ENCODE measurements around the gene PIK3IP1. TPM values are rescaled to one million over a fixed set of nuclear protein-coding genes. Genes with fewer than 3 reads are reported as not detected.
"Not testable (repeated sequence)": the region's sequence is repeated elsewhere in the genome, so short reads cannot be mapped to it uniquely, and the experiment has no call there.

PIK3IP1 gene
- polyA plus RNA-seq, 3 donors from 2014 or later: 88.2 to 136 (median 98.1) TPM

DNA sequence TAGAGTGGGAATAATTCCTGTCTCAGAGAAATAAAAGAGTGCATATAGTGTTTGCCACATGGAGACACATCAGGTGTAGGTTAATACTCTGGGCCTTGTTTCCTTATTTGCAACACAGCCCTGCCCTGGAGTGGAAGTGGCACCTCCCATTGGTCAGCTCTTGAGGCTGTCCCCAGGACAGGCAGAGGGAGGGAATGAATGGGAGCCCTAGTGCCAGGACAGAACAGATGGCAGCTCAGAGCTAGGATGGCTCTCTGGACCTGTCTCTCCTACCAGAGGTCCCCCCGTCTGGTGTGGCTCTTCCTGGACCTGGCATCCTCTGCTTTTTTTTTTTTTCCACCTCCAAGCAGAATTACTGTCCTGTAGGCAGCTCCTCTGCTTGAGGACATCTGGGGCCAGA, 44.6 kb downstream of the PIK3IP1 start:
- Mint-ChIP-seq H3K4me1 (peaks cover 14 to 15% of the 10 kb centered on the region in 2 donors), H3K36me3 (no peaks in the 10 kb centered on the region)
- no peak for DNase-seq

DNA sequence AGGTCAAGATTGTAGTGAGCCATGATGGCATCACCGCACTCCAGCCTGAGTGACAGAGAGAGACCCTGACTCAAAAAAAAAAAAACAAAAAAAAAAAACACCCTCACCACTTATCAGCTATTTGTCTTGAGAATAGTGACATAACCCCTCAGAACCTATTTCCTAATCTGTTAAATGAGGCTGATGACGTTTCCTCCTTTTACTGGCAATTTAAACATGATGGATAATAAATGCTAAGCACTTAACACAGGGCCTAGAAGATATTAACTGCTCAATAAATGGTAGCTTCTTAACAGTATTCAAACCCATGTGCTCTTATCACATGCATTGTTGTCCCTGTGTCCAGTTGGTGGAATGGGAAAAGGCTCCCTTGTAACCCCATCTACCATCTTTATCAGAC, 45.6 kb downstream of the PIK3IP1 start:
- Mint-ChIP-seq H3K4me1 (peaks cover 14 to 15% of the 10 kb centered on the region in 2 donors), H3K27me3 (ENCODE audit: low read depth in 3 of 3) (no peaks in the 10 kb centered on the region), H3K36me3 (peaks cover 0 to 4% (median 0%) of the 10 kb centered on the region in 3 donors), H3K9me3 (no peaks in the 10 kb centered on the region), H3K4me3 (no peak overlapping the region), H3K27ac (peak overlapping the region in 2 of 6 donors; percentile 40 to 70)
- no peak for DNase-seq

More for the DNA sequence above, 44.6 kb downstream of the PIK3IP1 start:
- Mint-ChIP-seq H3K27ac (peak overlapping the region in 5 of 6 donors; percentile 10 to 76 (median 43)), H3K9me3 (no peaks in the 10 kb centered on the region), H3K4me3 (peak overlapping the region; percentile 59 to 88 (median 76)), H3K27me3 (ENCODE audit: low read depth in 3 of 3) (no peaks in the 10 kb centered on the region)

DNA sequence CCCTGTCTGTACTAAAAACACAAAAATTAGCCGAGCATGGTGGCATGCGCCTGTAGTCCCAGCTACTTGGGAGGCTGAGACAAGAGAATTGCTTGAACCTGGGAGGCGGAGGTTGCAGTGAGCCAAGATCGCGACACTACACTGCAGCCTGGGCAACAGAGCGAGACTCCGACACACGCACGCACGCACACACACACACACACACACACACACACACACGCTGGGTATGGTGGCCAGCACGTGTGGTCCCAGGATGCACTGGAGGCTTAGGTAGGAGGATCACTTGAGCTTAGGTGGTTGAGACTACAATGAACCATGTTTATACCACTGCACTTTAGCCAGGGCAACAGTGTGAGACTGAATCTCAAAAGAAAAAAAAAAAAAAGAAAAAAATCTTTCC, 46.3 kb downstream of the PIK3IP1 start:
- not testable (repeated sequence) for H3K36me3 Mint-ChIP-seq

DNA sequence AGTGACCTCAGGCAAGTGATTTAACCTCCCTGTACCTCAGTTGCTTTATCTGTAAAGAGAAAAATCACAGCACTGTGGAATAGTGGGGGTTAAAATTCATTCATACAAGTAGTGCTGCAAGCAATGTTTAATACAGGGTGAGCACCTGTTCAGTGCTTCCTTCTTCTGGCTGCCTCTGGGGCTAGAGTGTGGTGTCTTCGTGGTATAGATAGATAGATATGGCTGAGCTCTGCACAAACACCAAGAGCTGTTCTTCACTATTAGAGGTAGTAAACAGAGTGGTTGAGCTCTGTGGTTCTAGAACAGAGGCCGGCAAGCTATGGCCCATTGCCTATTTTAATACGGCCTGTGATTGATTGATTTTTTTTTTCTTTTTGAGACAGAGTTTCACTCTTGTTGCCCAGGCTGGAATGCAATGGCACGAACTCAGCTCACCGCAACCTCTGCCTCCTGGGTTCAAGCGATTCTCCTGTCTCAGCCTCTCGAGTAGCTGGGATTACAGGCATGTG, 47.3 kb downstream of the PIK3IP1 start:
- no peak overlapping the region for H3K4me3 Mint-ChIP-seq
- peaks cover 0 to 7% (median 3%) of the 10 kb centered on the region in 3 donors for H3K36me3 Mint-ChIP-seq
- peaks cover 14 to 15% of the 10 kb centered on the region in 2 donors for H3K4me1 Mint-ChIP-seq
- DNase-seq: no peak
- H3K27me3 Mint-ChIP-seq (ENCODE audit: low read depth in 3 of 3): no peaks in the 10 kb centered on the region
- no peaks in the 10 kb centered on the region for H3K9me3 Mint-ChIP-seq
- no peak overlapping the region for H3K27ac Mint-ChIP-seq

More for the DNA sequence above, 46.3 kb downstream of the PIK3IP1 start:
- H3K9me3 Mint-ChIP-seq; DNase-seq; H3K27ac Mint-ChIP-seq; H3K4me3 Mint-ChIP-seq; H3K27me3 Mint-ChIP-seq (ENCODE audit: low read depth in 3 of 3): not testable (repeated sequence)
- H3K4me1 Mint-ChIP-seq: peaks cover 14 to 15% of the 10 kb centered on the region in 2 donors

DNA sequence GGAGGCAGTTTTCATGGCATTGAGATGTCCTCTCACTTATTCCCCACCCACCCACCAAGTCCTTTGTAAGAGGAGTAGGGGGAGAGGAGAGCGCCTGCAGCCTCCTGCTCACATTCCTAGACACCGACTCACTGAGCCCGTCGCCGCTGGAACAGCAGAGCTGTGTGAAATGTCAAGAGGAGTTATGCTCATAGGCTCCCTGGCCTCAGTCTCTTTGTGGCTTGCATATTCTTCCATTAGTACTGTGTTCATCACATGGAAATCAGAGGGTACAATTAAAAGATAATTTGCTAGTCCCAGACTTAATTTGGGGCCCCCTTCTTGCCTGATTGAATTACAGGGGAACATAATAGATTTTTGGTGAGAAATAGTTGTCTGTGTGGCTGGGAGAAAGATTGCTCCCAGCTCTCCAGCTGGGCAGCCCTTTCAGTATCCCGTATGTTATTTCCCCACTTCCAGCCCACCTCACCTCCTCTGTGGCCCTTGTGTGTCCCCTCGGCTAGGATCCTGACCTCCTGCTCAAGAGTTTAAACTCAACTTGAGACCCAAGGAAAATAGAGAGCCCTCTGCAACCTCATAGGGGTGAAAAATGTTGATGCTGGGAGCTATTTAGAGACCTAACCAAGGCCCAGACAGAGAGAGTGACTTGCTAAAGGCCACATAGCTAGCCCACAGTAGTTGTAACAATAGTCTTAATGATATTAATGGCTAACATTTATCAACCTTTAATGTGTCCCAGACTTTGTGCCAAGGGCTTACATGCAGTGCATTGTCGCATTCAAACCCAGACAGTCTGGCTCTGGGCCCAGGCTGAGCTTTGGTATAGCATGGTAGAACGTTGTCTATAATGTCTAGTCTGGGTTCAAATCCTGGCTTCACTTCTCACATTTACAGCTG, 48.0 kb downstream of the PIK3IP1 start:
- no peaks in the 10 kb centered on the region for H3K9me3 Mint-ChIP-seq
- peak overlapping the region in 1 of 6 donors; percentile 12 for H3K27ac Mint-ChIP-seq
- H3K4me1 Mint-ChIP-seq: peaks cover 14 to 15% of the 10 kb centered on the region in 2 donors

DNA sequence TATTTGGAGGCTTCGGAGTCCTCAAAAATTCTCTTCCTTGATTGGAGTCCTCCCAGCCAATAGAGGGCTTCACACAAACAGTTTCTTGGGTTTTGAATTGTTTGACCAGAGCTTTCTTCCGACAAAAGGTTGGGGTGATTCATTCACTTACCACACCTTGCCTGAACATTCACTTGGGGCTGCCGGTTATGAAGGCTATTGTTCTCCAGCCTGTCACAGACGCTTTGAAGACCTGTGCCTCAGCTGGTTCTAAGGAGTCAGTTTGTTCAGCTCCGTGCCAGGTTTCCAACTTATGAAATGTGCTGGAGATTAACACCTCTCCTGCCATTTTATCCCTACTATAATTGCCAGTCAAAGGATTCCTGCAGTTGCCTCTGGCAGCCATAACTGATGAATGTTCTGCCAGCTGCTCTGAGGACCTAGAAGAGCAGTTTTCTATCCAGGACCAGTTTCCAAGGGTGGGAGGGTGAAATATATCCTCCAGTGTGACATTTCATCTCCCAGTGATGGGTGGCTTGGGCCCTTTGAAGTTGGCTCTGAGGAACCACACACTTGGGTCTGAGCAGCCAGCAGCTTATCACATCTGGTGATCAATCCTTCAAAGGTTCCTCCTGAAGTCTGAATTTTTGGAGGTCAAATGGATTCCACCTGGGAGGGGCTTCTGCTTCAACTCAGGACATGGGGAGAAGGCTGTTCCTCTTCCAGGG, 48.8 kb downstream of the PIK3IP1 start:
- no peak for DNase-seq
- Mint-ChIP-seq H3K9me3 (no peaks in the 10 kb centered on the region), H3K4me3 (no peak overlapping the region), H3K27ac (no peak overlapping the region), H3K4me1 (peaks cover 10 to 14% of the 10 kb centered on the region in 2 donors), H3K27me3 (ENCODE audit: low read depth in 3 of 3) (no peaks in the 10 kb centered on the region), H3K36me3 (peaks cover 0 to 7% (median 3%) of the 10 kb centered on the region in 3 donors)

More for the DNA sequence above, 48.0 kb downstream of the PIK3IP1 start:
- DNase-seq: no peak
- no peaks in the 10 kb centered on the region for H3K27me3 Mint-ChIP-seq (ENCODE audit: low read depth in 3 of 3)
- H3K4me3 Mint-ChIP-seq: no peak overlapping the region
- peaks cover 0 to 7% (median 3%) of the 10 kb centered on the region in 3 donors for H3K36me3 Mint-ChIP-seq

DNA sequence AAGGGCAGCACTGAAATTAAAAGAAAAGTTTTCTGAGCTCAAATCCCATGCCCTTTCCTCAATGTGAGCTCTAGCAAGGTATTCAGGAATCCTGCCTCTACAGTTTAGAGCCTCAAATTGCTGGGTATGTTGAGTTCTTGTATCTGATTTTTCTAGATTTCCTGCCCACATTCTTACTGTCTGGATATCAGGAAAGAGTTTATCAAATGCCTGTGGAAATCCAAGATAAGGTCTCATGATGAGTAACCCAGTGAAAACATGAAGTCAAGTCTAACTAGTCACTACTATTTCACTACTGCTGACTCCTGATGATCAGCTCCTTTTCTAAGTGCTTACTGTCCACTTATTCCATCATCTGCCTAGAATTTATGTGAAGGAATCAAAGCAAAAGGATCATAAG, 50.4 kb downstream of the PIK3IP1 start:
- Mint-ChIP-seq H3K9me3 (no peaks in the 10 kb centered on the region), H3K4me1 (peaks cover 0 to 3% of the 10 kb centered on the region in 2 donors), H3K27me3 (ENCODE audit: low read depth in 3 of 3) (no peaks in the 10 kb centered on the region), H3K36me3 (peaks cover 0 to 7% (median 3%) of the 10 kb centered on the region in 3 donors), H3K4me3 (no peak overlapping the region), H3K27ac (no peak overlapping the region)
- no peak for DNase-seq

DNA sequence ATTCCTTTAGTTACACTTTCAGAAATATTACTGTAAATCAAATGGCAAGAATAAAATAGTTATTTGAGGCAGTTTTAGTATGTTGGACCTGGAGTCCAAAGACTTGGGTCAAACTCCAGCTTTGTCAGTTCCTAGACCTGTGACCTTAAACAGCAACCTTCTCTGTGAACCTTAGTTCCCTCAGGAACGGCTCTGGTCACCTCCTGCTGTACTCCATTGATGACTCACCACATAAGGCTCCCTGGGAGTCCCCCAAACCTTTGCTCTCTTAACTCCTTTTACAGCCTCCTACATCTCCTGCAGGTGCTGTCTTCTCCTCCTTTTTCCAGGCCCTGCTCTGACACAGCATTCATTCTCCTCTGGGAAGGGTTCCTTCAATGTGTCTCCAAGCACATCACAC, 51.1 kb downstream of the PIK3IP1 start:
- Mint-ChIP-seq H3K36me3 (peaks cover 0 to 7% (median 3%) of the 10 kb centered on the region in 3 donors), H3K9me3 (no peaks in the 10 kb centered on the region), H3K4me3 (no peak overlapping the region), H3K27me3 (ENCODE audit: low read depth in 3 of 3) (no peaks in the 10 kb centered on the region), H3K27ac (peak overlapping the region in 1 of 6 donors; percentile 8), H3K4me1 (no peaks in the 10 kb centered on the region)
- no peak for DNase-seq

DNA sequence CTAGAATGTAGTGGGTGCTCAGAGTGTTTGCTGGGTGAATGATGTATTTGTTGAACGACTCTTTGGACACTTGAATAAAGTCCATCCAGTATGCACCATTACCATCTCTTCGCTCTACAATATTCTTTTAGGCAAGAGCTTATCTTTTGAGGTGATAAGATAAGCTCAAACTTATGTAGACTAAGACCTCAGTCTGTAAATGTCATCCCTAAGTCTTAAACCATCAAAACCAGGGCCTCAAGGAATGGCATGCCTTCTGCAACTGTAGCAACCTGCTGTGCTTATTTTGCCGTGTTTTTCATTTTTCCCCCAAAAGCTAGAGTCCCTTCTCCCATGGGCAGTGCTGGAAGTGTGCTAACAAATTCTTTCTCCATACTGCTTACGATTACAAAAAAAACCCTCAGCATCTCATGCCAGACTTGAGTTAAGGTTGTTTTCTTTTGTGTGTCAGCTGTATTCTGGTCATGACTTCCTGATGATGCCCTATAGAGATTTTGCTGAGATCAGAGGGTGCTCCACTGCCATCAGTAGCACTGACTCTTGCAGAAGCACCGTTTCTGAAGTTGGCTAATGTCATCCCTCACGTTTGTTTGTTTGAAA, 52.4 kb downstream of the PIK3IP1 start:
- Mint-ChIP-seq H3K4me1 (peaks cover 8 to 9% of the 10 kb centered on the region in 2 donors), H3K9me3 (no peaks in the 10 kb centered on the region), H3K27ac (peak overlapping the region in 1 of 6 donors; percentile 9), H3K36me3 (peaks cover under 1 to 8% (median 3%) of the 10 kb centered on the region in 3 donors), H3K4me3 (no peak overlapping the region), H3K27me3 (ENCODE audit: low read depth in 3 of 3) (no peaks in the 10 kb centered on the region)
- no peak for DNase-seq

DNA sequence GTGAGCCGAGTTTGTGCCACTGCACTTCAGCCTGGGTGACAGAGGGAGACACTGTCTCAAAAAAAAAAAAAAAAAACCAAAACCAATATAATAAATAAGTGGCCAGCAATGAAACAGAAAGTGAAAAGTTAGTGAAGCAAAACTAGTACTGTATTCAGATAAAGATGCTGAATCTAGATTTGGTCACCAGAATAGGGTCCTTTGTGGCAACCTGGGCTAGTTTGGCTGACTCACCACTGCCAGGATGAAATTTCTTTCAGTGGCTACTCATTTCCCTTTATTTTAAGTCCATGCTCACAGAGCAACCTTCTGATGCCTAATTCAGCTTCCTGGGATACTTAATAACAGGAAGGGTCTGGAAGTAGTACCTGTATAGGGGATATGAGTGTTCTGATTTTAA, 54.2 kb downstream of the PIK3IP1 start:
- no peak overlapping the region for H3K4me3 Mint-ChIP-seq
- no peaks in the 10 kb centered on the region for H3K9me3 Mint-ChIP-seq
- no peak overlapping the region for H3K27ac Mint-ChIP-seq
- DNase-seq: no peak
- H3K4me1 Mint-ChIP-seq: peaks cover 19% of the 10 kb centered on the region in 2 donors
- no peaks in the 10 kb centered on the region for H3K27me3 Mint-ChIP-seq (ENCODE audit: low read depth in 3 of 3)
- peaks cover 3 to 10% (median 4%) of the 10 kb centered on the region in 3 donors for H3K36me3 Mint-ChIP-seq

DNA sequence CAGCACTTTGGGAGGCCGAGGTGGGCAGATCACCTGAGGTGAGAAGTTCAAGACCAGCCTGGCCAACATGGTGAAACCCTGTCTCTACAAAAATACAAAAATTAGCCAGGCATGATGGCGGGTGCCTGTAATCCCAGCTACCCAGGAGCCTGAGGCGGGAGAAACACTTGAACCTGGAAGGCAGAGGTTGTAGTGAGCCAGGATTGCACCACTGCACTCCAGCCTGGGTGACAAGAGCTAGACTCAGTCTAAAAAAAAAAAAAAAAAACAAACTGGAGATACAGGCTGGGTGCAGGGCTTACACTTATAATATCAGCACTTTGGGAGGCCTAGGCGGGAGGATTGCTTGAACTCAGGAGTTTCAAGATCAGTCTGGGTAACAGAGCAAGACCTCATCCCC, 56.2 kb downstream of the PIK3IP1 start:
- H3K36me3 Mint-ChIP-seq; H3K27me3 Mint-ChIP-seq (ENCODE audit: low read depth in 3 of 3); H3K9me3 Mint-ChIP-seq; H3K4me3 Mint-ChIP-seq; H3K27ac Mint-ChIP-seq; DNase-seq: not testable (repeated sequence)
- peaks cover 30% of the 10 kb centered on the region in 2 donors for H3K4me1 Mint-ChIP-seq

DNA sequence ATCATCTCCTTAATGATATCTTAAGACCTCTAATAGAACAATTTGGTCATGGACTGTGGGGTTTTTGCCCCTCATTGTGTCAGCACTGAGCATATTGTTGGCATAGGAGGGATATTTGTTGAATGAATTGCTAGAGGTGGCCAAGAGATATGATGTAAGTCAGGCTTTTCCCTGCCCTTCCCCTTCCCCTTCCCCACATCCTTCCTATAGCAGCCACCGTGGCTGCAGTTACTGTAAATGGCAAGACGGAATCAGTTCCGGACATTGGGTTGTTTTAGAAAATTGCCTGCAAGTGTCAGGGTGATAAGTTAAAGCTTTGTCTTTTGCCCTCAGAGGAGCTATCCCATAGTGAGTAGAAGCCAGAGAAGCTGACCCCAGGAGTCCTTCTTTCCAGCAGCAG, 57.2 kb downstream of the PIK3IP1 start:
- Mint-ChIP-seq H3K36me3 (peaks cover 0 to 4% (median 4%) of the 10 kb centered on the region in 3 donors), H3K4me1 (peaks cover 40% of the 10 kb centered on the region in 2 donors), H3K27me3 (ENCODE audit: low read depth in 3 of 3) (peaks cover 0 to 3% (median 0%) of the 10 kb centered on the region in 3 donors), H3K4me3 (peak overlapping the region in 1 of 5 donors; percentile 0), H3K9me3 (no peaks in the 10 kb centered on the region), H3K27ac (peak overlapping the region in 4 of 6 donors; percentile 14 to 60 (median 49))
- DNase-seq: no peak

DNA sequence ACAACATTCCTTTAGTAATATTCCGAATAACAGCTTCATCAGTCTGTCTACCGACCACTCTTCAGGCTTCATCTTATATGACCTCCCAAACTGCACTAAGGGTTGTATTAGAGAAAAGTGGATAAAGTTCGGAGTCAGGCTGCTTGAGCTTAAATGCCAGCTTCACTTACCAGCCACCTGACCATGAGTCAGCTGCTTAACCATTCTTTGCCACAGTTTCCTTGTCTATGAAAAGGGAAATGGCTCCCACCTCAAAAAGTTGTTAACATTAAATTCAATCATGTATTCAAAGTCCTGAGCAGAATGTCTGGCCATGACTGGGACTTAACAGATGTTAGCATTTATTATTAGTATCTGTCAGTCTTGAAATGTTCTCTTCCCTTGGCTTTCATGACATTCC, 59.3 kb downstream of the PIK3IP1 start:
- Mint-ChIP-seq H3K4me1 (peaks cover 52 to 53% of the 10 kb centered on the region in 2 donors), H3K27me3 (ENCODE audit: low read depth in 3 of 3) (peaks cover 0 to 3% (median 0%) of the 10 kb centered on the region in 3 donors), H3K36me3 (peaks cover 0 to 4% (median 4%) of the 10 kb centered on the region in 3 donors), H3K4me3 (no peak overlapping the region), H3K9me3 (no peaks in the 10 kb centered on the region), H3K27ac (peak overlapping the region in 2 of 6 donors; percentile 20 to 37)
- DNase-seq: no peak

Measured in immature natural killer cell (primary cell).